ENCODE measurements around the gene OTOG.

OTOG gene

GRCh38 chr11:17652556-17652955, 105.5 kb downstream of the OTOG start:
- TF ChIP-seq CTCF (IDR thresholded peaks at IDR 0.05): no peak
- TF ChIP-seq ZFX (IDR thresholded peaks at IDR 0.05; ENCODE audit: borderline replicate concordance): no peak
- no peak overlapping the region for H3K27ac ChIP-seq

- H3K27ac ChIP-seq: no peak overlapping the region
- TF ChIP-seq CTCF (IDR thresholded peaks at IDR 0.05) (no peak), ZFX (IDR thresholded peaks at IDR 0.05; ENCODE audit: borderline replicate concordance) (no peak)
These were observed 106.6 kb downstream of the OTOG start for GRCh38 chr11:17653611-17654010.

DNA sequence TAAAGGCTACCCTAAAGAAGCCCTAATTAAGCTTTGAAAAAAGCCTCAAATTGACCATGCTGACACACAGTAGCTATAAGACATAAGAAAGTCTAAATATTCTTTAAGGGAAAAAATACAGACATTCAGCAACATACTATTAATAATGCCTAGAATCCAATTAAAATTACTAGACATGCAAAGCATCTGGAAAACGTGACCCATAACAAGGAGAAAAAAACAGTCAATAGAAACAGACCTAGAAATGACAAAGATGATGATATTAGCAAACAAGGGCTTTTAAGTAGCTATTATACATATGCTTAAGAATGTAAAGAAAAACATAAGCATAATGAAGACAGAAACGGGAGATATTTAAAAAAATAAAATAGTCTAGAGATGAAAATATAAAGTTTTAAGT, 108.6 kb downstream of the OTOG start:
- no peak for TF ChIP-seq CTCF (IDR thresholded peaks at IDR 0.05)
- TF ChIP-seq ZFX (IDR thresholded peaks at IDR 0.05; ENCODE audit: borderline replicate concordance): no peak
- no peak overlapping the region for H3K27ac ChIP-seq

DNA sequence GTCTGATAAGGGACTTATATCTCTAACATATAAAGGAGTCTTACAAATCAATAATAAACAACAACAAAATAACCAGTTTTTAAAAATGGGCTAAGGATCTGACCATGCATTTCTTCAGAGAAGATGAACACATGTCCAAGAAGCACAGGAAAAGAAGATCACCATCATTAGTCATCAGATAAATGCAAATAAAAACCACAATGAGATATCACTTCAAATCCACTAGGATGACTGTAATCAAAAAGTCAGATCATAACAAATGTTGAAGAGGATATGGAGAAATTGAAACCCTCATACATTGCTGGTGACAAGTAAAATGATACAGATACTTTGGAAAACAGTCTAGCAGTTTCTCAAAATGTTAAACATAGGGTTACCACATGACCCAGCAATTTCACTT, 111.2 kb downstream of the OTOG start:
- H3K27ac ChIP-seq: no peak overlapping the region
- TF ChIP-seq CTCF (IDR thresholded peaks at IDR 0.05): no peak
- no peak for TF ChIP-seq ZFX (IDR thresholded peaks at IDR 0.05; ENCODE audit: borderline replicate concordance)

- H3K27ac ChIP-seq: no peak overlapping the region
- TF ChIP-seq ZFX (IDR thresholded peaks at IDR 0.05; ENCODE audit: borderline replicate concordance) (no peak), CTCF (IDR thresholded peaks at IDR 0.05) (no peak)
These were observed 121.1 kb downstream of the OTOG start for GRCh38 chr11:17668166-17668565.

- TF ChIP-seq CTCF (IDR thresholded peaks at IDR 0.05) (no peak), ZFX (IDR thresholded peaks at IDR 0.05; ENCODE audit: borderline replicate concordance) (no peak)
- no peak overlapping the region for H3K27ac ChIP-seq
These were observed 125.4 kb downstream of the OTOG start for GRCh38 chr11:17672469-17672868.

DNA sequence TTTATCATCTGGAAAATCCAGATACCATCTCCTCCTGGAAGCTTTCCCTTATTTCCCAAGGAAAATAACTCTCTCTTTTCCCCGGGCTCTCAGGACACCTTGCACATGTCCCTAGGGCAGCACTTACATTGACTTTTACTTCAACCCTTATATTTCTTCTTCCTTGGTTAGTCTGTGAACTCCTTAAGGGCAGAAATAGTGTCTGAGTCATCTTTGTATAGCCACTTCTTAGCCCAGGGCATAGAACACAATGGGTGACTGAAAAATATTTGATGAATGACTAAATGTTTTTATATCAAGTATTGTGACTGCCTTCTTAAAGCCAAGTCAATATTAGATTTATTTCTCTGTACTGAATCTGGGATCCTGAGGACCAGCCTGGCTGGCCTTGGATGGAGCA, 126.9 kb downstream of the OTOG start:
- no peak overlapping the region for H3K27ac ChIP-seq

More for the DNA sequence above, 126.9 kb downstream of the OTOG start:
- TF ChIP-seq CTCF (IDR thresholded peaks at IDR 0.05): no peak
- TF ChIP-seq ZFX (IDR thresholded peaks at IDR 0.05; ENCODE audit: borderline replicate concordance): no peak

Data from 22Rv1 (cell line).